ENCODE results near the gene TLE1.

The TLE1 gene

DNA sequence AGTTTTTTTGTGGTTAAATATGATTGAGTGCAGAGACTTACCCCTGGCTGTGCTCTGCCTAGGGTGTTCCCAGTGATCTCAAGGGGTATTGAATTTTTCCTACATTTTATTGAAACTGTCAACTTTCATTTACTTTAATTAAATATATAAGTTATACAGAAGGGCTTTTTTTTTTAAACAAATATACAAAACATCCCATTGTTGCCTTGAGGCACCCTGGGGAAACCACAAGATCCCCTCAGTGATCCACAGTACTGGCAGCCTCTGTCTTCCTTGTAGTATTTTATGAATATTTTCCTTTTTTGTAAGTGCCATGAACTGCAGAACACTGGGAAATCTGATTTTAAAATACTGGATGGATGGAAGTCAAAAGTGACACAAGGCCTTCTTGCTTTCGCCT, 123.7 kb downstream of the TLE1 start:
- Mint-ChIP-seq H3K4me3 (no peak overlapping the region), H3K27ac (no peak overlapping the region), H3K9me3 (peaks cover 5% of the 10 kb centered on the region), H3K27me3 (no peaks in the 10 kb centered on the region), H3K36me3 (no peaks in the 10 kb centered on the region), H3K4me1 (no peaks in the 10 kb centered on the region)

DNA sequence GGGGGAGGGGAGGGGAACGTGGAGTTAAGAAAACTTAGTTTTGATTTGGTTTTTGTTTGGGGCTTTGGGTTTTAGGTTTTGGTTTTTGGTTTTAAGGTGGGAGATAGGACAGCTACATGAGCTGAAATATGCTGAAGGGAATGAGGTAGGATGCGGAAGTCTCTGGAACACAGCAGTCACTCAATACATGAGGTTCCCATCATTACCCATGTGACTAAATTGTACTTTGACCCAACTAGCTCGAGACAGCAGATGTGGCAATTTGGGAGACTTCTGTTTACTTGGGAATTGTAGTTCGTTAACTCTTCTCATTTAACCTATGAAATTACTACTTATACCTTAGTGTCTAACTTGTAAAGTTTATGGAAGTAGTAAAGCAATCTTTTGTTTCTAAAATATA, 124.2 kb downstream of the TLE1 start:
- Mint-ChIP-seq H3K36me3 (no peaks in the 10 kb centered on the region), H3K27me3 (no peaks in the 10 kb centered on the region), H3K4me3 (no peak overlapping the region), H3K27ac (no peak overlapping the region), H3K9me3 (peaks cover 5% of the 10 kb centered on the region), H3K4me1 (no peaks in the 10 kb centered on the region)

DNA sequence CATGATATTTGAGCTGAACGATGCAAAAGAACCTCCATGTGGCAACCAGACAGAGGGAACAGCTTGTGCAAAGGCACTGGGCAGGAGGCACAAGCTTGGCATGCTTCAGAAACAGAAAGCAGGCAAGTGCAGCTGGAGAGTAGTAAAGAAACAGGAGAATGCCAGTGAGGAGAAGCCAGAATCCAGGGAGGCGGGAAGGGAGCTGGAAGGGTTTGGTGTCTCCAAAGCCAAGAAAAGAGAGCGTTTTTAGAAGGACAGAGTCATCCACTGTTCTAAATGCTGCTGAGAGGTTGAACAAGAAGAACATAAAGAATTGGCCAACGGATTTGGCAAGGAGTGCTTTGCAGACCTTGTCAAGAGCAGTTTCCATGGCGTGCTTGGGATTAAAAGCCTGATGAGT, 124.7 kb downstream of the TLE1 start:
- Mint-ChIP-seq H3K27ac (no peak overlapping the region), H3K4me3 (no peak overlapping the region), H3K36me3 (no peaks in the 10 kb centered on the region), H3K4me1 (no peaks in the 10 kb centered on the region), H3K27me3 (no peaks in the 10 kb centered on the region), H3K9me3 (peaks cover 5% of the 10 kb centered on the region)

DNA sequence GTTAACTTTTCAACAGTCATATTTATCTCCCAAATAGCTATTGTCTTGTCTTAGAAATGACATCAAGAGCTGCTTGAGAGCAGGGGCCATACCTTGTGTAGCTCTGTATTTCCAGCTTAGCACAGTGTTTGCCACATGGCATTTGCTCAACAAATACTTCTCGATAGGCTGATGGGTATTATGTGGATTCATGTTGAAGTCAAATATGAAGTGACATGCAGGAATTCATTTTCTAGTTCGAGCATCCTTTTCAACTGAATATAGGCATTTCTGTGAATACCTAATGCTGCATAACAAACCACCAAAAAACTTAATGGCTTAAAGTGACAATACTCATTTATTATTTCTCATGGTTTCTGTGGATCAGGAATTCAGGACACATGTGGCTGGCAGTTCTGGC, 125.6 kb downstream of the TLE1 start:
- H3K36me3 Mint-ChIP-seq, result no peaks in the 10 kb centered on the region
- no peak overlapping the region for H3K27ac Mint-ChIP-seq
- no peak overlapping the region for H3K4me3 Mint-ChIP-seq
- no peaks in the 10 kb centered on the region for H3K27me3 Mint-ChIP-seq
- H3K4me1 Mint-ChIP-seq, result no peaks in the 10 kb centered on the region
- peaks cover 10% of the 10 kb centered on the region for H3K9me3 Mint-ChIP-seq

DNA sequence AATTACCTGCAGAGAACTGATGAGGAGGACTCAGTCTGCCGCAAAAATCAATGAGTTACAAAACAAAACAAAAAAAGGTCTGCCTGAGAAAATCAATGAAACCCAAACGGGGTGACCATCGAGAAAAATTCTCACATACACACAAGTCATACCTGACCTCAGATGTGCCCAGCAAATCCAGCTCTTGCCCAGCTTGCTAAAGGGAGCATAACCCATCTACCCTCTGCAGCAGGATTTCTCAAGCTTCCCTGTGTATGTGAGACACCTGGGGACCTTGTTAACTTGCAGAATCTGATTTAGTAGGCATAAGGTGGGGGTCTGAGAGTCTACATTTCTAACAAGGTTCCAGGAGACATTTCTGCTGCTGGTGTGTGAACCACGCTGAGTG, 126.3 kb downstream of the TLE1 start:
- Mint-ChIP-seq H3K27ac (no peak overlapping the region), H3K27me3 (no peaks in the 10 kb centered on the region), H3K4me1 (no peaks in the 10 kb centered on the region), H3K9me3 (peaks cover 11% of the 10 kb centered on the region), H3K36me3 (no peaks in the 10 kb centered on the region), H3K4me3 (no peak overlapping the region)

DNA sequence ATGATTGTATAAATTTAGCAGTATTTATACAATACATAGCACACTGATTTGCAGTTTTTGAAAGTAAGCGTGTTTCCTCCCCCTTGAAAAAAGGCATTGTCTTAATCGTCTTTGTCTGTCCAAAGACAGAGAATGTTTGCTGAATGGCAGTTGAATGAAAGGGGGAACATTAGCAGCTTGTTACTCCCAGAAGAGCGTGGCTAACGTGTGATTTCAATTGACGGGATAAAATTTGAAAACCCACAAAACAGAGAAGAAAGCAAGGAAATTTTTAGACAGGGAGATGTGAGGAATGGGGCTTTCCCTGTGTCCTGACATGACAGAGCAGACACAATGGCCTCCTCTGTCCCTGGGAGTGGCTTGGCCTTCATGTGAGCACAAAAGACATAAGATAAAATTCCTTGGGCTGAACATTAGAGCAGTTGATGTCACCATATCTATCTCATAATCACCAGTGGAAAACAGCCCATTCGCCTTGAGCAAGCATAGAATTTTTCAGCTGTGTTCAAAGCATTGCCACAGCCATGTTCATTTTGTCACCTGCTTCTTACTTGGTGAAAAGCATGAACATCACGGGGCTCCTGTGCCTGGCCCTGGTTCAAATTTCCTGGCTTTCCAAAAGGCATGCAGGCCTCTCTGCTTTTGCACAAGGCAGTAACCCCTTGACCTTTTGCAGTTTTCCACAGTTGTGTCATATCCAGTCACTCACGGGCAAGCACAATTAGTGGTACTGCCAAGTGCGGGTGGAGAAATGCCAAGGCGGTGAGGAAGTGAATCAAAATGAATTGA, 126.9 kb downstream of the TLE1 start:
- no peaks in the 10 kb centered on the region for H3K36me3 Mint-ChIP-seq
- no peaks in the 10 kb centered on the region for H3K27me3 Mint-ChIP-seq
- no peaks in the 10 kb centered on the region for H3K4me1 Mint-ChIP-seq
- no peak overlapping the region for H3K27ac Mint-ChIP-seq
- peaks cover 11% of the 10 kb centered on the region for H3K9me3 Mint-ChIP-seq
- H3K4me3 Mint-ChIP-seq, result no peak overlapping the region

DNA sequence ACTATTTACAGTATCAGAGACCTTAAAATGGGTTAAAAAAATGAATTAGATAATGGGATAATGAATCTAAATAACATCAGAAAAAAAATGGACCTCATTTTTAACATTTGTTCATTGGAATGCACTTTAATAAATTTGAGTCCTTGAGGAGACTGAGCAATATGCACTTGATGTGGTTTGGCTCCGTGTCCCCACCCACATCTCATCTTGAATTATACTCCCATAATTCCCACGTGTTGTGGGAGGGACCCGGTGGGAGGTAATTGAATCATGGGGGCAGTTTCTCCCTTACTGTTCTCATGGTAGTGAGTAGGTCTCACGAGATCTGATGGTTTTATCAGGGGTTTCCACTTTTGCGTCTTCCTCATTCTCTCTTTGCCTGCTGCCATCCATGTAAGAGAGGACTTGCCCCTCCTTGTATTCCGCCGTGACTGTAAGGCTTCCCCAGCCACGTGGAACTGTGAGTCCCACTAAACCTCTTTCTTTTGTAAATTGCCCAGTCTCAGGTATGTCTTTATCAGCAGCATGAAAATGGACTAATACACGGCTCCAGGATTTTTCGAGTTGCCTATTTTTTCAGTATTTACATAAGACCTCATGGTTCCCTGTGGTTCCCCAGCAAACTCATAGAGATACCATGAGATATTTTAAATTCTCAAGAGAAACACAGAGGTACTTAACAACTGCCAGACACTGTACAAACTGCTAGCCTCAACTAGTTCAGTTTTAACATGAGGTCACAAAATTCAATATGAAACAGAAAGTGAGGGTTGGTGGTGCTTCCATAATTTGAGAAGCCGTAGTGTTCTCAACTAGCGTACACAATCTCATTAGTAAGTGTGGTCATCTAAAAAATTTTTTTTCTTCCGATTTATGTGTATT, 128.3 kb downstream of the TLE1 start:
- H3K4me1 Mint-ChIP-seq, result no peaks in the 10 kb centered on the region
- peaks cover 10% of the 10 kb centered on the region for H3K9me3 Mint-ChIP-seq
- H3K27ac Mint-ChIP-seq, result no peak overlapping the region
- no peak overlapping the region for H3K4me3 Mint-ChIP-seq
- H3K27me3 Mint-ChIP-seq, result no peaks in the 10 kb centered on the region
- no peaks in the 10 kb centered on the region for H3K36me3 Mint-ChIP-seq

DNA sequence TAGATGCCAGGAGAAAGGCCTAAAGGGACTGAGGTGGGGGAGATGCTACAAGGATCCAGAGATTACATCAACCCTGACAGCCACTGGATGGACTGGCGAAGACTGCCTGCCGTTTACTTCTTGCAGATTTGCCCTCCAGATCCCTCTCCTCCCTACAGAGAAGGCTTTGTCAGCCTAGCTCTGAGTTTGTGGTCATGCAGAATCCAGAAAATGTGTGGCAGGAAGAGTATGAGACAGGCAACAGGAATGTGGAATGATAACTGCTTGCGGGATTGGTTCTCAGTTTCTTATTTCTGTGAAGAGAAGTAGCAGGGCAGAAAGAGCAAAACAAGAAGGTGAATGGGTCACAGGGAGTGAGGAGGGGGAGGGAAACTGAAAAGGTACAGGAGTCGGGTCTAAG, 129.6 kb downstream of the TLE1 start:
- H3K27ac Mint-ChIP-seq, result no peak overlapping the region
- H3K36me3 Mint-ChIP-seq, result no peaks in the 10 kb centered on the region
- H3K9me3 Mint-ChIP-seq, result peaks cover 6% of the 10 kb centered on the region
- H3K4me3 Mint-ChIP-seq, result no peak overlapping the region
- H3K27me3 Mint-ChIP-seq, result no peaks in the 10 kb centered on the region
- no peaks in the 10 kb centered on the region for H3K4me1 Mint-ChIP-seq

DNA sequence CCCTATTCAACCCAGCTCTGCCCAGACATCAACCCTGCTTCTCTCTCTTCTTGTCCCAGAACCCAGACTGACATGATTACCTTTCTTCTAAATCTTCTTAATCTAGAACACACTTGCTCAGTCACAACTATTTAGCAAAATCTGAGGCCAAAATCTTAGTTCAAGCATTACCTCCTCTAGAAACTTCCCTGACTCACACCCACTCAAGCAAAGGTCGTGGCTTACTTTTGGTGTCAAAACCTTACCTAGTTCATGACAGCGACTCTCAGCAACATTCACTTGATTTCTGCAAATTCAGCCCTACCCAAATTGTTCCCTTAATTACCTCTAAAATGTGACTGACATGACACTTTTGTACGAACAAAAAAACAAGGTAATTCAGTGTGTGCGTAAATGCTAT, 130.2 kb downstream of the TLE1 start:
- Mint-ChIP-seq H3K36me3 (no peaks in the 10 kb centered on the region), H3K27ac (no peak overlapping the region), H3K9me3 (peaks cover 6% of the 10 kb centered on the region), H3K4me3 (no peak overlapping the region), H3K27me3 (no peaks in the 10 kb centered on the region), H3K4me1 (no peaks in the 10 kb centered on the region)

DNA sequence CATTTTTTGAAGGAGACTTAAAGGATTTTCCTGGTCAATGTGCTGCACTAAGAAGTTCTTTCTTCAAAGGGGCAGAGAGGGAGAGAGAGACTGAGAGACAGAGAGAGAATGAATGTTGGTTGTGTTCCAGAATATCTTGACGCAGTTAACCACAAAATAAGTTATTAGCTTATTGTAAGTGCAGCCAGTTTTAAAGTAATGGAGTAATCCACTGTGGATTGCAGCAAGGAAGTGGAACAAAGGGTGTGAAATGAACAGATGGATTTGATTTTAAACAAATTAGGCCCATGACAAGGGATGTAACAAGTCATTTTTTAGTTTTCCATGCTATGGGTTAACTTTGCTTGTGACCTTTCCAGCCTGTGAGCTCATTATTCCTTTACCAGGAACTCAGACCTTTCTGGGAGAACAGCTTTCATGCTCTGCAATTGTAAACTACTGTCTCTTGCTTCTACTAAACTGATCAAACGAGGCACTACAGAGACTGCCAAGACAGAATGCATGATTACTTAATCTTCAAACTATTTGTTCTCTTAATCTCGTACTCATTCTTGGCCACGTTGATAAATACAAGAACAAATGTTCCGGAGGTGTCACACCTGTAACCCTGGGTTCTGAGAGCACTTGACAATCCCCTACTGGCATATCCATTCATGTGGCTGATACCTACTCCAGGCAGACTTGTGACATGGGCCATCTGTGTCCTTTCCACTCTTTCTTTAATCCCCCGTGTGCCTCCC, 131.1 kb downstream of the TLE1 start:
- Mint-ChIP-seq H3K4me1 (no peaks in the 10 kb centered on the region), H3K36me3 (no peaks in the 10 kb centered on the region), H3K27ac (no peak overlapping the region), H3K4me3 (no peak overlapping the region), H3K9me3 (peaks cover 6% of the 10 kb centered on the region), H3K27me3 (no peaks in the 10 kb centered on the region)

DNA sequence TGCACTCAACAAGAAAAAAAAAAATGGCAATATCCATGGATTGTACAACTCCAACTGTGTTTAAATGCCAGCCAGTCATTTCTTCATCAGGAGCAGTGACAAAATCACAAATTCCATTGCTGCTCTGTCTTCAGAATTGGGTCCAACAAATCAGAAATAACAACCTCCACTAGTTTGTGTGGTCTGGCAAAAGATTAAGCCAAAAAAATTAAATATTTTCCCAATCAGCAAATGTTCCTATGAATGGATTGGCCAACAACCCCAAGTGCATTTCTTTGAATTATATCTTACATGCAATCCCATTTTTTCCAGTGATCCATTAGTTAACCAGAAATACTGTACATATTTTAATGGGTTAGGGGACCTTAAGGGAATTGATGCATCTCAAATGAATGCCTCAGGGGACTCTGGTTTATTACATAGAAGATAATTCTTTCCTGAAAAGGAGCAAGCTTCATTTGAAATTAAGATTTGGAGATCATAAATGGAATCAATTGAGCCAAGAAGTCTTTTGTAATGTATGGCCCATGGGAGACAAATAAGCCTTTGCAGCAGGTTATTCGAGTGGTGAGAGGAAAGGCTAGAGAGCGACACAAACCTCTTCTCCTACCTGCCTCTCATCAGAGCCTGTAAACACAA, 131.8 kb downstream of the TLE1 start:
- Mint-ChIP-seq H3K27me3 (no peaks in the 10 kb centered on the region), H3K27ac (no peak overlapping the region), H3K4me3 (no peak overlapping the region), H3K4me1 (no peaks in the 10 kb centered on the region), H3K9me3 (peaks cover 6% of the 10 kb centered on the region), H3K36me3 (no peaks in the 10 kb centered on the region)

DNA sequence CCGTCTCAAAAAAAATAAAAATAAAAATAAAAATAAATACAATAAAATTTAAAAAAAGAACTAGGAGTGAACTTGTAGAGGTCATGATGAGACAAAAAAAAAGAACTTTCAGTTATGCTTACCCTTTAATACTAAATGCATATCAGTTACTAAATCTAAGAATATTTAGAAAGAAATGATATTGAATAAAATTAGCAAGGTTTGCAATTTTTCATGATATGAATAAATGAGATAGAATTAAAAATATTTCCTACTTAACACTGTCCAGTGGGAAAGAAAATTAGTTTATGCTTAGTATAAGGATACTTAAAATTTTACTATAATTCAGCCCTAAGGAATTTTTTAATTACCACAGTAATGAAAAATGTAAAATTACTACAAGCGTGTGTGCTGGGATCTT, 132.4 kb downstream of the TLE1 start:
- peaks cover 6% of the 10 kb centered on the region for H3K9me3 Mint-ChIP-seq
- no peak overlapping the region for H3K27ac Mint-ChIP-seq
- no peaks in the 10 kb centered on the region for H3K4me1 Mint-ChIP-seq
- no peaks in the 10 kb centered on the region for H3K27me3 Mint-ChIP-seq
- no peak overlapping the region for H3K4me3 Mint-ChIP-seq
- no peaks in the 10 kb centered on the region for H3K36me3 Mint-ChIP-seq

DNA sequence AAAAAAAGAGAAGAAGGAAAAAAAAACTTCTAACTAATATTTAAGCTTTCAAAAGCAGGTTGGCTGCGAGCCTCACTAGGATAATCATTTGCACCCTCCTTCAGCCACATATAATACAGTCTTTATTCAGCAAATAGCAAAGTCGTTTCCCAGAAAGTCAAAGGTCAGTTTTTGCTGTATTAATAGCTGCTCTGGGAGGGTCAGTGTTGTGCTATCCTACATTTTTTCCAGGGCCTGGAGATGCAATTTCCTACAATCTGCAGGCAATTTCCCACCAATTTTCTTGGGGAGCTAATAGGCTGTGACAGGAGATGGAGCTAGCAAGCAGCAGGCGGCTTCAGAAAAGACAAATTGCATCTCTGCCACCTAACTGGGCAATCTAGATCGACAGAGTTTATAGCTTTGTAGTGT, 136.8 kb downstream of the TLE1 start:
- no peaks in the 10 kb centered on the region for H3K4me1 Mint-ChIP-seq
- H3K27me3 Mint-ChIP-seq, result no peaks in the 10 kb centered on the region
- no peak overlapping the region for H3K4me3 Mint-ChIP-seq
- no peaks in the 10 kb centered on the region for H3K9me3 Mint-ChIP-seq
- H3K27ac Mint-ChIP-seq, result no peak overlapping the region
- H3K36me3 Mint-ChIP-seq, result no peaks in the 10 kb centered on the region

DNA sequence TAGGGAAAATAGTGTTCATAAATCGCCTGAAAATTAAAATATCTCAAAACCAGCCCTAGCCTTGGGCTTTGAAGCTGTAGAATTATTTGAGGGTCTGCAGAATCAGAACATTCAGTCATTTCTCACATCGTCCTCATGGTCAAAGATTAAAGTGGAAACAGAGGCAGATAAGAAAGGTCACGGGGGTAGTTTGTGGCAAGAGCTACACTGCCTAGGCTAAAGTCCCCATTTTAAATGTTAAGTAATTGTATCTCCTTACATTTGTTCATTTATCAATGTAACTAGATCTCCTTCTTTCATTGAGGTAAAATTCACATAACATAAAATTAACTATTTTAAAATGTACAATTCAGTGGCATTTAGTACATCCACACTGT, 139.2 kb downstream of the TLE1 start:
- no peaks in the 10 kb centered on the region for H3K9me3 Mint-ChIP-seq
- no peaks in the 10 kb centered on the region for H3K4me1 Mint-ChIP-seq
- peaks cover 2% of the 10 kb centered on the region for H3K27me3 Mint-ChIP-seq
- no peaks in the 10 kb centered on the region for H3K36me3 Mint-ChIP-seq
- H3K27ac Mint-ChIP-seq, result no peak overlapping the region
- H3K4me3 Mint-ChIP-seq, result no peak overlapping the region

DNA sequence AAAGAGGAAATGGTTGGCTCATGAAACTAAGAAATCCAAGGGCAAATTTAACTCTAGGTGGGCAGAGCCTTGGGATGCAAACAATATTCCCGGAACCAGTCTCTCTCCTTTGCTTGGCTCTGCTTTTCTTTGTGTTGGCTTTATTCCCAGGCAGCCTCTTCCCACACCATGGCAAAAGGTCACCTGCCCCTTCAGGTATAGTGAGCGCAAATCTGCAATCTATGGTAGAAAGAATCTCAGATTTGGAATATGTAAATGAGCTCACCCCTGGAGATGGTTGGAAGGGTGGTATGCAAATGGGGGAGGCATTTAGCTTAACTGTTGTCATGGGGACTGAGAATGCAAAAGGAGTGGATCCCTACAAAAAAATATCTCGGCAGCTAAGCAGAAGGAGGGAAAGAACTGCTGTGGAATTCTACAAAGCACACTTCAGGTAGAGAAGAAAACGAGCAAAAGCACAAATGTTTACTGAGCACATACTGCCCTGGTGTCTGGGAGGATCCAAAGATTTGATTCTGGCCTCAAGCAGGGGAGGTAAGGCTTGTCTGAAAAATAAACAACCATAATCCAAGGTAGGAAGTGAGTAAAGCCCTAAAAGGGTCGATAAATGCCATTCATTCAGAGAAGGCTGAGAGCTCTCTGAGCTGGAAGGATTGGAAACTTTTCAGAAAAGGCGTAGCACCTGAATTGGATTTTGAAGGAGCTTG, 139.7 kb downstream of the TLE1 start:
- H3K4me1 Mint-ChIP-seq, result no peaks in the 10 kb centered on the region
- H3K36me3 Mint-ChIP-seq, result no peaks in the 10 kb centered on the region
- no peaks in the 10 kb centered on the region for H3K9me3 Mint-ChIP-seq
- H3K27me3 Mint-ChIP-seq, result peaks cover 2% of the 10 kb centered on the region
- no peak overlapping the region for H3K4me3 Mint-ChIP-seq
- no peak overlapping the region for H3K27ac Mint-ChIP-seq
